IPS-NIHi7 (cell line): ENCODE results near the gene SLC24A1.
A peak's percentile ranks its signal among the peaks of the same experiment; 100 is the strongest.

Experiments used
- DNase-seq: peaks from one replicate; pipeline ENCODE4 v3.0.0; 2012; ENCODE audit warnings: mixed read lengths; ENCODE audit errors: extremely low spot score

Gene SLC24A1

GRCh38 chr15:65618560-65619109 lies 3.1 kb upstream of the SLC24A1 start:
- DNase-seq = no peak

GRCh38 chr15:65619626-65620290 lies 2.0 kb upstream of the SLC24A1 start:
- DNase-seq = no peak

- no peak for DNase-seq
Measured at GRCh38 chr15:65620833-65621232, 905 bp upstream of the SLC24A1 start.

GRCh38 chr15:65623103-65623502 lies 1.4 kb downstream of the SLC24A1 start:
- no peak for DNase-seq

GRCh38 chr15:65626856-65627255 lies 5.1 kb downstream of the SLC24A1 start:
- no peak for DNase-seq

GRCh38 chr15:65629548-65629947 lies 7.8 kb downstream of the SLC24A1 start:
- no peak for DNase-seq

GRCh38 chr15:65630760-65631159 lies 9.0 kb downstream of the SLC24A1 start:
- no peak for DNase-seq

GRCh38 chr15:65631503-65631902 lies 9.8 kb downstream of the SLC24A1 start:
- DNase-seq = no peak

- DNase-seq = no peak
Measured at GRCh38 chr15:65632780-65633375, 11.1 kb downstream of the SLC24A1 start.

GRCh38 chr15:65633752-65634151 lies 12.0 kb downstream of the SLC24A1 start:
- no peak for DNase-seq

- no peak for DNase-seq
Measured at GRCh38 chr15:65634356-65634755, 12.6 kb downstream of the SLC24A1 start.

- DNase-seq = no peak
Measured at GRCh38 chr15:65638109-65638508, 16.4 kb downstream of the SLC24A1 start.

- peak; percentile 84 for DNase-seq
Measured at GRCh38 chr15:65638681-65639089, 16.9 kb downstream of the SLC24A1 start.

GRCh38 chr15:65639509-65639908 lies 17.8 kb downstream of the SLC24A1 start:
- DNase-seq = no peak

GRCh38 chr15:65641768-65642475 lies 20.2 kb downstream of the SLC24A1 start:
- no peak for DNase-seq

GRCh38 chr15:65642594-65642993 lies 20.9 kb downstream of the SLC24A1 start:
- no peak for DNase-seq

GRCh38 chr15:65644282-65644681 lies 22.5 kb downstream of the SLC24A1 start:
- no peak for DNase-seq

- DNase-seq = no peak
Measured at GRCh38 chr15:65645392-65645791, 23.7 kb downstream of the SLC24A1 start.

GRCh38 chr15:65646486-65646885 lies 24.7 kb downstream of the SLC24A1 start:
- peak; percentile 27 for DNase-seq

- no peak for DNase-seq
Measured at GRCh38 chr15:65650312-65651041, 28.7 kb downstream of the SLC24A1 start.

- DNase-seq = no peak
Measured at GRCh38 chr15:65651042-65651322, 29.2 kb downstream of the SLC24A1 start.
